K562 treated with DMSO at 1 percent for 12 hours (cell line): ENCODE measurements around the gene IMP3. TPM values are rescaled to one million over a fixed set of nuclear protein-coding genes. Genes with fewer than 3 reads are reported as not detected.

Experiments used
- total RNA-seq: library from RNA; unstranded; fragments of 300-600 nt; gene quantifications from 2 replicates; pipeline ENCODE4 v1.2.3, GENCODE V29; 2022; ENCODE audit not compliant: insufficient read depth

IMP3 gene, protein sequence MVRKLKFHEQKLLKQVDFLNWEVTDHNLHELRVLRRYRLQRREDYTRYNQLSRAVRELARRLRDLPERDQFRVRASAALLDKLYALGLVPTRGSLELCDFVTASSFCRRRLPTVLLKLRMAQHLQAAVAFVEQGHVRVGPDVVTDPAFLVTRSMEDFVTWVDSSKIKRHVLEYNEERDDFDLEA
- 191 and 208 TPM in 2 replicates for total RNA-seq

DNA sequence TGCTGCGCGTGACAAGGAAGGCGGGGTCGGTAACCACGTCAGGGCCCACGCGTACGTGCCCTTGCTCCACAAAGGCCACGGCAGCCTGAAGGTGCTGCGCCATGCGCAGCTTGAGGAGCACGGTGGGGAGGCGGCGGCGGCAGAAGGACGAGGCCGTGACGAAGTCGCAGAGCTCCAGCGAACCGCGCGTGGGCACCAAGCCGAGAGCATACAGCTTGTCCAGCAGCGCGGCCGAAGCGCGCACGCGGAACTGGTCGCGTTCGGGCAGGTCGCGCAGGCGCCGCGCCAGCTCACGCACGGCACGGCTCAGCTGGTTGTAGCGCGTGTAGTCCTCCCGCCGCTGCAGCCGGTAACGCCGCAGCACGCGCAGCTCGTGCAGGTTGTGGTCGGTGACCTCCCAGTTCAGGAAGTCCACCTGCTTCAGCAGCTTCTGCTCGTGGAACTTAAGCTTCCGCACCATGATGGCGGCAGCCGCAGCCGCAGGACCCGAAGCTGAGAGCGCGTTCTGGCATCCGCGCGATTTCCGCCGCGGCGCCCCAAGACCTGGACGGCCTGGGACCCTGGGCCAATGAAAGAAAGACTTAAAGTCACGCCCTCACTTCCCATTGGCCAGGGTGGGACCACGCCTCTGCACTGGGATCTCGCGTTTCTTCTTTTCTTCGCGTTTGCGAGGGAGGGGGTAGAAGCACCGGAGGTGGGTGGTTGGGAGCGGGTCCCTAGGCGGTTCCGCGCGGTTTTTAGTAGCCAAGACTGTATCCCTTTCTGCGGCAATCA, at the start of gene IMP3:
IMP3 (minus strand) TSS at position 516 of the 774 bp plus-strand sequence; CDS start at position 460, 56 bp downstream.

GRCh38 chr15:75647370-75648155, 7.5 kb upstream of the IMP3 start, which contains the start of gene SNX33:
Gene SNX33 (plus strand): TSS chr15:75647912. CDS start chr15:75649103, 1,191 bp downstream.

GRCh38 chr15:75625542-75626347, 14.3 kb downstream of the IMP3 start, which contains the start of gene SNUPN:
Gene SNUPN (minus strand): TSS chr15:75625725. CDS start chr15:75621051, 4,674 bp downstream.

Other genes with a start within 250 kb of the IMP3 start
- 9.1 and 32.6 TPM in 2 replicates for gene SIN3A, start 188.5 kb downstream of the IMP3 start, total RNA-seq
- 13.3 and 28.2 TPM in 2 replicates for gene PTPN9, start 60.9 kb downstream of the IMP3 start, total RNA-seq
- 15.5 and 32.0 TPM in 2 replicates for gene SNUPN, start 14.5 kb downstream of the IMP3 start, total RNA-seq
- 8.7 and 19.4 TPM in 2 replicates for gene SNX33, start 7.7 kb upstream of the IMP3 start, total RNA-seq
- 0.35 TPM in 1 of 2 replicates, not detected in the other for gene CSPG4, start 72.6 kb upstream of the IMP3 start, total RNA-seq
- 3.4 and 10.3 TPM in 2 replicates for gene UBE2Q2, start 203.2 kb upstream of the IMP3 start, total RNA-seq